ENCODE data around the gene DYNLT4.
A peak's percentile ranks its signal among the peaks of the same experiment; 100 is the strongest.

The DYNLT4 gene

DNA sequence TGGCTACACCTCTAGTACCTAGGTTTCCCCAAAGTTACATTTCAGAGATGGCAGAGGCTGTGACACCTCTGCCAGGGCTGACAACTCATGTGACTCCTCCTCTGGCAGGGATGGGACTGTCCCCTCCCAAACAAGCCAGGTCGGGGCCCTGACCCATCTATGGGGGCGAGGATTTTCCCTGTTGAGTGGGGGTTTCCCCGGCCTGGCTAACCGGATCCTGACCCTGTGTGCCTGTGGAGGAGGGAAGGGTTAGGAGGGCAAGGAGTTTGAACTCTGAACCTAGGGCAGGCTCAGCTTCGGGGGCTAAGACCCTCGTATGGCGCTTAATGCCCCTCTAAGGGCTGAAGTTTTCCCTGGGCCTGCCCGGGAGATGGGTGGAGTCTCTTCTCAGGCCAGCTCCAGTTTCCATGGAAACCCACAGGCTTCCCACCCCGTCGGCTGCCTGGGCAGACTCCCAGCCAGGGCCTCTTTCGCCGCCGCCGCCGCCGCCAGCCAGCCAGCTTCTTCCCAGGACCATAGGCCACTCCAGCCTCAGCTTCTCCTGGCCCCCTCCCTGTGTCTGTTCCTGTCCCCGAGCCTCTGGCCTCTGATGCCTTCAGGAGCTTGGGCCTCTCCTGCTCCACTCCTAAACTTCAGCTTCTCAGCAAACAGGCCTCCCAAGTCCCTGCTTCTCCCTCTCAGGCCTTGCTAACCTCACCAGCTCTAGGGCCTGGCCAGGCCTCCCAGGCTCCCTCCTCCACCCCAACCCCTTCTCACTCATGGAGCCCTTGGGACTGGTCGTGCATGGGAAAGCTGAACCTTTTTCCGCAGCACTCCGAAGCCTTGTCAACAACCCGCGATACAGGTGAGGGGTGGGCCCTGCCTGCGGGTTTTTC is 1.1 kb upstream of the DYNLT4 start, which contains the start of gene BTBD19:
Gene BTBD19 (plus strand): TSS at position 461 of the 875 bp plus-strand sequence. CDS start 298 bp downstream, at position 759.
- peak within 1 kb of the TSS; percentile 74 for H3K4me3 Mint-ChIP-seq
- peaks cover 69% of the 10 kb centered on the region for H3K4me1 Mint-ChIP-seq
- no peaks in the 10 kb centered on the region for H3K9me3 Mint-ChIP-seq
- peak within 1 kb of the TSS; percentile 100 for H3K27ac Mint-ChIP-seq
- H3K27me3 Mint-ChIP-seq (ENCODE audit: low read depth, poor library complexity): no peaks in the 10 kb centered on the region
- DNase-seq: peak; percentile 86
- peaks cover 11% of the 10 kb centered on the region for H3K36me3 Mint-ChIP-seq (ENCODE audit: low read depth)
- TF ChIP-seq, protein P1, sequence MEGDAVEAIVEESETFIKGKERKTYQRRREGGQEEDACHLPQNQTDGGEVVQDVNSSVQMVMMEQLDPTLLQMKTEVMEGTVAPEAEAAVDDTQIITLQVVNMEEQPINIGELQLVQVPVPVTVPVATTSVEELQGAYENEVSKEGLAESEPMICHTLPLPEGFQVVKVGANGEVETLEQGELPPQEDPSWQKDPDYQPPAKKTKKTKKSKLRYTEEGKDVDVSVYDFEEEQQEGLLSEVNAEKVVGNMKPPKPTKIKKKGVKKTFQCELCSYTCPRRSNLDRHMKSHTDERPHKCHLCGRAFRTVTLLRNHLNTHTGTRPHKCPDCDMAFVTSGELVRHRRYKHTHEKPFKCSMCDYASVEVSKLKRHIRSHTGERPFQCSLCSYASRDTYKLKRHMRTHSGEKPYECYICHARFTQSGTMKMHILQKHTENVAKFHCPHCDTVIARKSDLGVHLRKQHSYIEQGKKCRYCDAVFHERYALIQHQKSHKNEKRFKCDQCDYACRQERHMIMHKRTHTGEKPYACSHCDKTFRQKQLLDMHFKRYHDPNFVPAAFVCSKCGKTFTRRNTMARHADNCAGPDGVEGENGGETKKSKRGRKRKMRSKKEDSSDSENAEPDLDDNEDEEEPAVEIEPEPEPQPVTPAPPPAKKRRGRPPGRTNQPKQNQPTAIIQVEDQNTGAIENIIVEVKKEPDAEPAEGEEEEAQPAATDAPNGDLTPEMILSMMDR (IDR thresholded peaks at IDR 0.05): no peak

DNA sequence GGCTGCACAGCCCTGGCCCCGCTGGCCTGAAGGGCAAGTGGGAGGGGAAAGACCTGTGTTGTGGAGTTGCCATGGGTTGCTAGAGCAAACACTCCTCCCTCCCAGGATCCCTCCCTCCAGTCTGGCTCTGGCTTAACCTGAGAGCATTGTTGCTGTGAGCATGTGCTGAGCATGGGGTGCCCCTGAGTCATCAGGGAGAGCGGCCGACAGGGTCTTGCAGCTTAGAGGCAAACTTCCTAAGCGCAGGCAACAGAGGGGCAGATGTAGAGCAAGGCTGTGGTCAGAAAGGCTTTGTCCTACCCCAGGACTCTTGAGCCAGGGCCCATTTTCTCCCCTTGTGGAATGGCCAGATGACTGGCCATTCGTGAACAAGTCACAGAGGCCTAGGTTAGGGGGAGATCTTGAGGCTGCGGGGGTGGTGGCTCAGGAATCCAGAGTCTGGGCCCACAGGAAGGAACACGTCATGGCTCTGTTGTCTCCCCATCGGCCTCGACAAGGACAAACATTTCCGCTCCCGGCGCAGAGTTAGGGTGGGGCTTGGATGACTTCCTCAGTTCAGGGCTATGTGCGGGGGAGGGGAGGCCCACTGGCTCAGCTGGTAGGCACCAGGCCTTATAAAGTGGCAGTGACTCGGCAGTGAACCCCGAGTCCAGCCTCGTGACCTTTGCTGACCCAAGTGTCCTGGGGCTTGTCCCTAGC is 362 bp upstream of the DYNLT4 start:
- TF ChIP-seq, protein P1 (IDR thresholded peaks at IDR 0.05): no peak
- Mint-ChIP-seq H3K4me1 (peaks cover 73% of the 10 kb centered on the region), H3K9me3 (no peaks in the 10 kb centered on the region), H3K4me3 (peak overlapping the region; percentile 47), H3K27me3 (ENCODE audit: low read depth, poor library complexity) (no peaks in the 10 kb centered on the region), H3K36me3 (ENCODE audit: low read depth) (peaks cover 16% of the 10 kb centered on the region), H3K27ac (peak overlapping the region; percentile 100)
- peak; percentile 69 for DNase-seq

DNA sequence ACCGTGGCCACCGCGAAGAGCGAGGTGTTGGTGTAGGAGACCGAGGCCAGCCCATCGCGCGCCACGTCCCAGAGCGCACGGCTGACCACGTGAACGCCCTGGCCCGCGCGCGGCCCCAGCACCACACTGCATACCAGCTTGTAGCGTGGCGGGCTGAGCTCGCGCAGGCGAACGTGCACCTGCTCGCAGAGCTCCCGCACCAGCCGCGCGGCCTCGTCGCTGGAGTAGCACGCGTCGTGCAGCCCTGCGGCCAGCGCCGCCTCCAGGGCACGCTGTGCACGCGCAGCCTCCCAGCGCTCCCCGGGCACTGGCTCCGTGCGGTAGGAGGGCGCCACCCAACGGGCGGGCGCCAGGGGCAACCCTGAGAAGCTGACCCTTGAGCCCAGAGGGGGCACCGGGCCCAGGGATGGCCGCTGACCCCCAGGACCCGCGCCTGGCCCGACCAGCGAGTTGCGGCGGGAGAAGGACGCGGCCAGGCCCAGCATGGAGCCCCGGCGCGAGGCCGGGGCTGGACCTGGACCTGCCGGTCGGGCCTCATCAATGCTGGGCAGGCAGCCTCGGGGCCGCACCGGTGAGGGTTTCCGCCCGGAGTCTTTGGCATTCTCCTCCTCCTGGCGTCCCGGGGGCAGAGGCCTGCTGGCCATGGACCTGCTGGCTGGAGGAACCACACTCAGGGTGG is 987 bp downstream of the DYNLT4 start:
- DNase-seq: no peak

DNA sequence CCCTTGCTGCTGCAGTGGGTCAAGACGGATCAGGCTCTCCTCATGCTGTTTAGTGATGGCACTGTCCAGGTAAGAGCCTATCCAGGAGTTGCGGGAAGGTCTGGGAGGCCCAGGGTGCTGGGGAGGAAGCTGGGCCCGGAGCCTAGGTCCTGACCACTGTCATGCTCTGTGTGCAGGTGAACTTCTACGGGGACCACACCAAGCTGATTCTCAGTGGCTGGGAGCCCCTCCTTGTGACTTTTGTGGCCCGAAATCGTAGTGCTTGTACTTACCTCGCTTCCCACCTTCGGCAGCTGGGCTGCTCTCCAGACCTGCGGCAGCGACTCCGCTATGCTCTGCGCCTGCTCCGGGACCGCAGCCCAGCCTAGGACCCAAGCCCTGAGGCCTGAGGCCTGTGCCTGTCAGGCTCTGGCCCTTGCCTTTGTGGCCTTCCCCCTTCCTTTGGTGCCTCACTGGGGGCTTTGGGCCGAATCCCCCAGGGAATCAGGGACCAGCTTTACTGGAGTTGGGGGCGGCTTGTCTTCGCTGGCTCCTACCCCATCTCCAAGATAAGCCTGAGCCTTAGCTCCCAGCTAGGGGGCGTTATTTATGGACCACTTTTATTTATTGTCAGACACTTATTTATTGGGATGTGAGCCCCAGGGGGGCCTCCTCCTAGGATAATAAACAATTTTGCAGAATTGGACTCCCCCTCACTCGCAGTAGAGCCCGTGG is 1.7 kb downstream of the DYNLT4 start:
- DNase-seq: no peak
- H3K4me3 Mint-ChIP-seq: no peak overlapping the region
- no peaks in the 10 kb centered on the region for H3K9me3 Mint-ChIP-seq
- no peaks in the 10 kb centered on the region for H3K27me3 Mint-ChIP-seq (ENCODE audit: low read depth, poor library complexity)
- H3K36me3 Mint-ChIP-seq (ENCODE audit: low read depth): peaks cover 16% of the 10 kb centered on the region
- peak overlapping the region; percentile 77 for H3K27ac Mint-ChIP-seq
- TF ChIP-seq, protein P1 (IDR thresholded peaks at IDR 0.05): no peak
- H3K4me1 Mint-ChIP-seq: peaks cover 68% of the 10 kb centered on the region

More for the DNA sequence above, 987 bp downstream of the DYNLT4 start:
- TF ChIP-seq, protein P1 (IDR thresholded peaks at IDR 0.05): no peak
- no peaks in the 10 kb centered on the region for H3K27me3 Mint-ChIP-seq (ENCODE audit: low read depth, poor library complexity)
- H3K9me3 Mint-ChIP-seq: no peaks in the 10 kb centered on the region
- peaks cover 70% of the 10 kb centered on the region for H3K4me1 Mint-ChIP-seq
- H3K27ac Mint-ChIP-seq: no peak overlapping the region
- H3K36me3 Mint-ChIP-seq (ENCODE audit: low read depth): peaks cover 16% of the 10 kb centered on the region
- H3K4me3 Mint-ChIP-seq: no peak overlapping the region

DNA sequence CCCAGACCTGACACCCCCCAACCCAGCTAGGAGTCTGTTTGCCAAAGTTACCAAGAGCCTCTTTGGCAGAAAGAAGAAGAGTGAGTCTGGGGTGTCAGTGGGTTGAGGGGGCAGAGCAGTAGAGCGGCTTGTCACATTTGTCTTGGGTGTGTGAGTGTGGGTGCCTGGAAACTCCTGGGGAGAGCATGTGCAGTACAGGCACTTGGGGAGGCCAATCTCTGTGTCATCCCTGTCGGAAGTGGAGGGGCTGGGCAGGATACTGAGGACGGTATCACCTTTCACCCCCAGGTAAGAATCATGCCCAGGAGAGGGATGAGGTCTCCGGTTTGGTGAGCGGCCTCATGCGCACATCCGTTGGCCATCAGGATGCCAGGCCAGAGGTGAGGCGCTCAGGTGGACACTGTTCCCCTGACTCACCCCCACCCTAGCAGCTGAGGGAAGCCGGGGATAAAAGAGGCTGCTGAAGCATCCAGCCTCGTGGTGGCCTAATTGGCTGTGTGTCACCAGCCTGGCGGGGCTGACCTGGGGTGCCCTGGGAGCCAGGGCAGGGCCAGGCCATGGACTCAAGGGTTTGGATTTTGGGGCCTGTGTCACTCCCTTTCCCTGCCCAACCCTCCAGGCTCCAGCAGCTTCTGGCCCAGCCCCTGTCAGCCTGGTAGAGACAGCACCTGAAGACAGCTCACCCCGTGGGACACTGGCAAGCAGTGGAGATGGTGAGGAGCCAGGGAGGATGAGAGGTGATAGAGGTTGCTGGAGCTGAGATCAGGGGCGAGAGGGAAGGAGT is 3.6 kb downstream of the DYNLT4 start:
- Mint-ChIP-seq H3K4me3 (peak overlapping the region; percentile 12), H3K4me1 (peaks cover 67% of the 10 kb centered on the region), H3K27me3 (ENCODE audit: low read depth, poor library complexity) (peaks cover 2% of the 10 kb centered on the region), H3K36me3 (ENCODE audit: low read depth) (peaks cover 16% of the 10 kb centered on the region), H3K27ac (peak overlapping the region; percentile 71), H3K9me3 (no peaks in the 10 kb centered on the region)
- TF ChIP-seq, protein P1 (IDR thresholded peaks at IDR 0.05): no peak
- DNase-seq: no peak
